Nephron (organoid): ENCODE measurements around the gene STPG1.
"Not testable (repeated sequence)": the region's sequence is repeated elsewhere in the genome, so short reads cannot be mapped to it uniquely, and the experiment has no call there.

Experiments
- H3K27ac Mint-ChIP-seq, 3 experiments: 2 replicates each; pipeline ENCODE4 v1.8.0; 2020; ENCODE audit warnings: mixed read lengths in 3 of 3, mild to moderate bottlenecking in 2 of 3, moderate library complexity in 1 of 3
- H3K27me3 Mint-ChIP-seq: 2 replicates; pipeline ENCODE4 v1.8.0; 2021; ENCODE audit warnings: low read depth, mild to moderate bottlenecking, moderate library complexity, mixed read lengths
- H3K36me3 Mint-ChIP-seq: 2 replicates; pipeline ENCODE4 v1.8.0; 2020; ENCODE audit warnings: low read depth, mixed read lengths
- H3K4me1 Mint-ChIP-seq: 2 replicates; pipeline ENCODE4 v1.8.0; 2020; ENCODE audit warnings: mixed read lengths
- H3K4me3 Mint-ChIP-seq, 3 experiments: 2 replicates each; pipeline ENCODE4 v1.8.0; 2020; ENCODE audit warnings: mild to moderate bottlenecking in 3 of 3, mixed read lengths in 3 of 3, moderate library complexity in 2 of 3
- H3K9me3 Mint-ChIP-seq: 2 replicates; pipeline ENCODE4 v1.8.0; 2020; ENCODE audit warnings: mixed read lengths
- TF ChIP-seq, protein P1 (sequence below), 3 experiments: fragments of 200-600 bp; sonication (generic); IDR thresholded peaks; one replicate each; pipeline ENCODE4 v1.5.0; 2021; ENCODE audit warnings: antibody characterized with exemption in 3 of 3; ENCODE audit not compliant: unreplicated experiment in 3 of 3

STPG1 gene

GRCh38 chr1:24413350-24414163, at the start of gene STPG1:
Gene STPG1, minus strand, starts transcription at chr1:24413782. Its CDS starts 12,394 bp downstream, at chr1:24401388.
- Mint-ChIP-seq H3K9me3 (no peaks in the 10 kb centered on the region), H3K4me1 (peaks cover 20% of the 10 kb centered on the region), H3K27ac (peak within 1 kb of the TSS; percentile 37 to 80 (median 55)), H3K36me3 (peaks cover 6% of the 10 kb centered on the region), H3K4me3 (peak within 1 kb of the TSS; percentile 91 to 96 (median 95)), H3K27me3 (peaks cover 4% of the 10 kb centered on the region)
- TF ChIP-seq, protein P1, sequence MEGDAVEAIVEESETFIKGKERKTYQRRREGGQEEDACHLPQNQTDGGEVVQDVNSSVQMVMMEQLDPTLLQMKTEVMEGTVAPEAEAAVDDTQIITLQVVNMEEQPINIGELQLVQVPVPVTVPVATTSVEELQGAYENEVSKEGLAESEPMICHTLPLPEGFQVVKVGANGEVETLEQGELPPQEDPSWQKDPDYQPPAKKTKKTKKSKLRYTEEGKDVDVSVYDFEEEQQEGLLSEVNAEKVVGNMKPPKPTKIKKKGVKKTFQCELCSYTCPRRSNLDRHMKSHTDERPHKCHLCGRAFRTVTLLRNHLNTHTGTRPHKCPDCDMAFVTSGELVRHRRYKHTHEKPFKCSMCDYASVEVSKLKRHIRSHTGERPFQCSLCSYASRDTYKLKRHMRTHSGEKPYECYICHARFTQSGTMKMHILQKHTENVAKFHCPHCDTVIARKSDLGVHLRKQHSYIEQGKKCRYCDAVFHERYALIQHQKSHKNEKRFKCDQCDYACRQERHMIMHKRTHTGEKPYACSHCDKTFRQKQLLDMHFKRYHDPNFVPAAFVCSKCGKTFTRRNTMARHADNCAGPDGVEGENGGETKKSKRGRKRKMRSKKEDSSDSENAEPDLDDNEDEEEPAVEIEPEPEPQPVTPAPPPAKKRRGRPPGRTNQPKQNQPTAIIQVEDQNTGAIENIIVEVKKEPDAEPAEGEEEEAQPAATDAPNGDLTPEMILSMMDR (IDR thresholded peaks at IDR 0.05; ENCODE audit: unreplicated experiment in 3 of 3), result no peak

DNA sequence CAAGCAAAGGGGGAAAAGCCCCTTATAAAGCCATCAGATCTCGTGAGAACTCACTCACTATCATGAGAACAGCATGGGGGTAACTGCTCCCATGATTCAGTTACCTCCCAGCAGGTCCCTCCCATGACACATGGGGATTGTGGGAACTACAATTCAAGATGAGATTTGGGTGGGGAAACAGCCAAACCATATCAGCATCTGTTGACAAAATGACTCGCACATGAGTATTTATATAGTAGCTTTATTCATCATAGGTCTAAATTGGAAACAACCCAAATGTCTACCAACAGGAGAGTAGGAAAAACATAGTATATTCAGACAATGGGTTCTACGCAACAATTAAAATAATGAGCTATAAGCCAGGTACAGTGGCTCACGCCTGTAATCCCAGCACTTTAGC, 48.5 kb upstream of the STPG1 start:
- H3K4me3 Mint-ChIP-seq, H3K9me3 Mint-ChIP-seq, H3K4me1 Mint-ChIP-seq, H3K27me3 Mint-ChIP-seq, H3K27ac Mint-ChIP-seq: not testable (repeated sequence)
- H3K36me3 Mint-ChIP-seq, result peaks cover 39% of the 10 kb centered on the region

- TF ChIP-seq, protein P1 (IDR thresholded peaks at IDR 0.05; ENCODE audit: unreplicated experiment in 3 of 3), result no peak
- H3K4me1 Mint-ChIP-seq, result no peaks in the 10 kb centered on the region
- no peak overlapping the region for H3K4me3 Mint-ChIP-seq
- no peaks in the 10 kb centered on the region for H3K27me3 Mint-ChIP-seq
- H3K36me3 Mint-ChIP-seq, result peaks cover 44% of the 10 kb centered on the region
- peak overlapping the region in 1 of 3 experiments; percentile 77 for H3K27ac Mint-ChIP-seq
- H3K9me3 Mint-ChIP-seq, result no peaks in the 10 kb centered on the region
Measured at GRCh38 chr1:24459551-24460266, 46.1 kb upstream of the STPG1 start.

- TF ChIP-seq, protein P1 (IDR thresholded peaks at IDR 0.05; ENCODE audit: unreplicated experiment in 3 of 3), result no peak
- H3K36me3 Mint-ChIP-seq, result peaks cover 46% of the 10 kb centered on the region
- H3K4me1 Mint-ChIP-seq, result no peaks in the 10 kb centered on the region
- no peaks in the 10 kb centered on the region for H3K9me3 Mint-ChIP-seq
- no peaks in the 10 kb centered on the region for H3K27me3 Mint-ChIP-seq
- no peak overlapping the region for H3K4me3 Mint-ChIP-seq
- no peak overlapping the region for H3K27ac Mint-ChIP-seq
Measured at GRCh38 chr1:24457866-24458265, 44.3 kb upstream of the STPG1 start.

- Mint-ChIP-seq H3K4me3 (no peak overlapping the region), H3K27ac (no peak overlapping the region), H3K27me3 (no peaks in the 10 kb centered on the region), H3K4me1 (no peaks in the 10 kb centered on the region), H3K36me3 (peaks cover 40% of the 10 kb centered on the region), H3K9me3 (no peaks in the 10 kb centered on the region)
- TF ChIP-seq, protein P1 (IDR thresholded peaks at IDR 0.05; ENCODE audit: unreplicated experiment in 3 of 3), result no peak
Measured at GRCh38 chr1:24455272-24455671, 41.7 kb upstream of the STPG1 start.

- Mint-ChIP-seq H3K4me1 (no peaks in the 10 kb centered on the region), H3K36me3 (peaks cover 38% of the 10 kb centered on the region), H3K27ac (no peak overlapping the region), H3K9me3 (no peaks in the 10 kb centered on the region), H3K4me3 (no peak overlapping the region), H3K27me3 (no peaks in the 10 kb centered on the region)
- TF ChIP-seq, protein P1 (IDR thresholded peaks at IDR 0.05; ENCODE audit: unreplicated experiment in 3 of 3), result no peak
Measured at GRCh38 chr1:24454673-24455072, 41.1 kb upstream of the STPG1 start.
